SHP77 (cell line): Measurements from ENCODE around the gene PIP5K1C.

Source experiments
- DNase-seq, 2 experiments: peaks; one replicate each; lab custom pipeline; 2025; lab: John Stamatoyannopoulos, UW

PIP5K1C gene

GRCh38 chr19:3610745-3611717 is 89.2 kb downstream of the PIP5K1C start:
- no peak for DNase-seq

GRCh38 chr19:3609779-3610719 is 90.2 kb downstream of the PIP5K1C start:
- DNase-seq: no peak

- DNase-seq: no peak
Measured at GRCh38 chr19:3608750-3609322, 91.4 kb downstream of the PIP5K1C start.

- DNase-seq: no peak
Measured at GRCh38 chr19:3608079-3608641, 92.1 kb downstream of the PIP5K1C start.

GRCh38 chr19:3607303-3608078 is 92.8 kb downstream of the PIP5K1C start:
- no peak for DNase-seq

- peak; percentile 30 to 42 for DNase-seq
Measured at GRCh38 chr19:3606690-3607289, 93.5 kb downstream of the PIP5K1C start, which contains the start of gene TBXA2R. TSS of gene TBXA2R (minus strand) at chr19:3606875. CDS start at chr19:3600634, 6,241 bp downstream.

- DNase-seq: no peak
Measured at GRCh38 chr19:3606174-3606689, 94.0 kb downstream of the PIP5K1C start.

- no peak for DNase-seq
Measured at GRCh38 chr19:3605770-3606169, 94.5 kb downstream of the PIP5K1C start.

GRCh38 chr19:3605361-3605760 is 94.9 kb downstream of the PIP5K1C start:
- no peak for DNase-seq

GRCh38 chr19:3604987-3605343 is 95.3 kb downstream of the PIP5K1C start:
- DNase-seq: no peak

- DNase-seq: no peak
Measured at GRCh38 chr19:3604227-3604986, 95.9 kb downstream of the PIP5K1C start.

- DNase-seq: no peak
Measured at GRCh38 chr19:3603121-3603811, 97.0 kb downstream of the PIP5K1C start.

- no peak for DNase-seq
Measured at GRCh38 chr19:3601021-3601420, 99.2 kb downstream of the PIP5K1C start.

GRCh38 chr19:3599776-3600187 is 100.5 kb downstream of the PIP5K1C start:
- no peak for DNase-seq

GRCh38 chr19:3595521-3596061 is 104.7 kb downstream of the PIP5K1C start:
- DNase-seq: no peak

- no peak for DNase-seq
Measured at GRCh38 chr19:3593156-3593555, 107.1 kb downstream of the PIP5K1C start.

GRCh38 chr19:3591876-3592613 is 108.2 kb downstream of the PIP5K1C start:
- DNase-seq: no peak
